PFSK-1 (cell line): Measurements from ENCODE around the gene FEV.

Source experiments
- POLR2AphosphoS5 ChIP-seq: IDR thresholded peaks from 2 replicates; pipeline ENCODE4 v1.6.1; 2012; ENCODE audit warnings: low read depth, mild to moderate bottlenecking, control low read depth, low read length, moderate library complexity
- REST ChIP-seq, 2 experiments: IDR thresholded peaks; 2 replicates each; pipeline versions ENCODE4 v1.6.1 to v1.8.0; 2011 to 2012; ENCODE audit warnings: low read depth in 2 of 2, low read length in 2 of 2, control low read depth in 1 of 2, inconsistent platforms in 1 of 2, mild to moderate bottlenecking in 1 of 2, moderate library complexity in 1 of 2; ENCODE audit not compliant: insufficient read depth in 1 of 2
- SIN3A ChIP-seq: IDR thresholded peaks from 2 replicates; pipeline ENCODE4 v1.6.1; 2012; ENCODE audit warnings: mild to moderate bottlenecking, low read length, moderate library complexity, borderline replicate concordance; ENCODE audit not compliant: insufficient read depth
- TAF1 ChIP-seq: IDR thresholded peaks from 2 replicates; pipeline ENCODE4 v1.6.1; 2012; ENCODE audit warnings: low read length, control low read depth, borderline replicate concordance; ENCODE audit not compliant: insufficient read depth

GRCh38 chr2:219003267-219003634, 18.3 kb upstream of the FEV start:
- no peak for TF ChIP-seq POLR2AphosphoS5
- TF ChIP-seq TAF1 = no peak
- no peak for TF ChIP-seq SIN3A
- TF ChIP-seq REST (IDR thresholded peaks at IDR 0.05; ENCODE audit: insufficient read depth in 1 of 2, low read depth in 2 of 2, low read length in 2 of 2) = no peak
